HepG2 (cell line): ENCODE measurements around the gene TBL3. TPM values are rescaled to one million over a fixed set of nuclear protein-coding genes. Genes with fewer than 3 reads are reported as not detected.

Experiments used
- AHR ChIP-seq: IDR thresholded peaks from 2 replicates; pipeline ENCODE4 v1.6.1; 2018; ENCODE audit warnings: missing genetic modification reagents, missing compliant biosample characterization
- KAT7 ChIP-seq: IDR thresholded peaks from 2 replicates; pipeline ENCODE4 v1.6.1; 2018; ENCODE audit warnings: borderline replicate concordance, missing compliant biosample characterization
- KLF16 ChIP-seq, 2 experiments: sonication (generic) in 1 of 2; formaldehyde crosslinking in 1 of 2; IDR thresholded peaks; 2 replicates each; pipeline versions ENCODE4 v1.6.1 to v1.8.0; 2016 to 2023; ENCODE audit warnings: missing genetic modification reagents in 2 of 2, missing compliant biosample characterization in 1 of 2
- NCOA2 ChIP-seq: sonication (generic); formaldehyde crosslinking; IDR thresholded peaks from 2 replicates; pipeline ENCODE4 v1.8.0; 2022; ENCODE audit warnings: inconsistent platforms
- TBX2 ChIP-seq: sonication (generic); formaldehyde crosslinking; IDR thresholded peaks from 2 replicates; pipeline ENCODE4 v1.5.0; 2020; ENCODE audit warnings: missing genetic modification reagents, mild to moderate bottlenecking, borderline replicate concordance
- TFDP2 ChIP-seq: sonication (generic); formaldehyde crosslinking; IDR thresholded peaks from 2 replicates; pipeline ENCODE4 v1.4.0; 2020; ENCODE audit warnings: missing genetic modification reagents
- TFE3 ChIP-seq: IDR thresholded peaks from 2 replicates; pipeline ENCODE4 v1.6.1; 2016
- THAP8 ChIP-seq: sonication (generic); formaldehyde crosslinking; IDR thresholded peaks from 2 replicates; pipeline ENCODE4 v1.5.1; 2020; ENCODE audit warnings: missing genetic modification reagents, mild to moderate bottlenecking, borderline replicate concordance
- ZNF44 ChIP-seq: sonication (generic); formaldehyde crosslinking; IDR thresholded peaks from 2 replicates; pipeline ENCODE4 v1.5.1; 2020; ENCODE audit warnings: mild to moderate bottlenecking, missing genetic modification reagents
- ZNF644 ChIP-seq: IDR thresholded peaks from 2 replicates; pipeline ENCODE4 v1.6.1; 2016; ENCODE audit warnings: low read depth
- ZNF879 ChIP-seq: sonication (generic); formaldehyde crosslinking; IDR thresholded peaks from 2 replicates; pipeline ENCODE4 v1.8.1; 2023; ENCODE audit warnings: missing genetic modification reagents
- ZSCAN21 ChIP-seq: sonication (generic); formaldehyde crosslinking; IDR thresholded peaks from 2 replicates; pipeline ENCODE4 v1.8.0; 2022; ENCODE audit warnings: mild to moderate bottlenecking, missing genetic modification reagents, moderate library complexity, borderline replicate concordance
- polyA plus RNA-seq, 8 experiments: library from polyadenylated mRNA; depleted of rRNA in 3 of 8; stranded (reverse) in 7 of 8; unstranded in 1 of 8; fragments of >200 nt; fragmentation: Illumina TruSeq in 4 of 8; extraction: Trizol in 4 of 8; gene quantifications; 2 replicates each; pipeline versions ENCODE4 v1.2.1 to v1.2.3, GENCODE V29; 2011 to 2016; ENCODE audit warnings: low read depth in 4 of 8, missing spikeins in 1 of 8, mixed read lengths in 1 of 8; ENCODE audit not compliant: insufficient read depth in 1 of 8
- total RNA-seq, 5 experiments: library from RNA; depleted of rRNA; stranded (reverse); fragments of >200 nt; fragmentation: Illumina TruSeq; extraction: Trizol; gene quantifications; 2 replicates each; pipeline ENCODE4 v1.2.3, GENCODE V29; 2016; ENCODE audit warnings: low read depth in 1 of 5
- TF ChIP-seq, protein P1 (sequence below): sonication (generic); formaldehyde crosslinking; IDR thresholded peaks from 2 replicates; pipeline ENCODE4 v1.4.0; 2020; ENCODE audit warnings: missing genetic modification reagents
- TF ChIP-seq, protein P2 (sequence below): IDR thresholded peaks from 2 replicates; pipeline ENCODE4 v1.6.1; 2016; ENCODE audit warnings: low read depth
- TF ChIP-seq, protein P3 (sequence below): IDR thresholded peaks from 2 replicates; pipeline ENCODE4 v1.6.1; 2016; ENCODE audit warnings: missing genetic modification reagents, missing compliant biosample characterization

TBL3 gene
- total and polyA plus RNA-seq, 2 of the 13 experiments (the other 11 are each of a cell fraction or from before 2014, with no cell fraction given) = 16.8 to 38.0 TPM

DNA sequence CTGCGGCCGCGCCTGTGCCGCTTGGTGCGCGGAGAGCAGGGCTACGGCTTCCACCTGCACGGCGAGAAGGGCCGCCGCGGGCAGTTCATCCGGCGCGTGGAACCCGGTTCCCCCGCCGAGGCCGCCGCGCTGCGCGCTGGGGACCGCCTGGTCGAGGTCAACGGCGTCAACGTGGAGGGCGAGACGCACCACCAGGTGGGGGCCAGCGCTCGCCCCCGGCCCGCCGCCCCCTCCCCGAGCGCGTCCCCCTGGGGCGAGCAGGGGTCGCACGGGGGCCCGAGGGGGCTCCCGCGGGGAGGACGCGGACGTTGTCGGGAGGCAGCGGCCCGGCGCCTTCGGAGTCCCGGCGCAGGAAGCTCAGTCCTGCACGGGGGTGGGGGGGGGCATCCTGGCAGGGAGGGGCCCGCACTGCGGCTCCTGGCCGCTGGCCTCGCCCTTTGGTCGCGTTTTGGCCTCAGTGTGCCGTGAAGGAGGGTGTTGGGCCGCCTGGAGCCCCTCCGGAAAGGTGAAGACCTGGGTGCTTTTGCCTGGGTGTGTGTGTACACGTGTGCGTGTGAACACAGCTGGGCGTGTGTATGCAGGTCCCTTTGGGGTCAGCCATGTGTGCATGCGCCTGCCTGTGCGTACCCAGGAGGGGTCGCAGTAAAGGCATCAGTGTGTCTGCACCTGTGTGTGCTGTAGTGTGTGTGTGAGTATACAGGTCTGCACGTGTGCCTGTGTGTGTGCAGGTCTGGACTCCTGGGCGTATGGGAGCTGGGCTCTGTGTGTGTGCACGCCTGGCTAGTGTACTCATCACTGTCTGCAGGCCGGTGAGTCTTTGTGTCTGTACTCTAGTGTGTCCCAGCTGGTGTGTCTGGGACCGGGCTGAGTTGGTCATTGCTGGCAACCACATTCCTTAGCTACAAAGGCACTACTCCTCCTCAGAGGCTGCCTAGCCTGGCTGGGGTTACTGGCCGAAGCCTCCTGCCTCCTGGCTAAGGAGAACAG is 55.5 kb downstream of the TBL3 start (continued):
- no peak for TF ChIP-seq TFE3
- 0 out of 2 replicates have a peak, but pooled peaks have one; percentile 38 for TF ChIP-seq TFDP2 (CRISPR knock-in tag)
- TF ChIP-seq NCOA2 (CRISPR knock-in tag) = no peak
- TF ChIP-seq THAP8 (CRISPR knock-in tag) = no peak
- peak; percentile 43; the same call in 1 of the 2 replicates for TF ChIP-seq TBX2
- TF ChIP-seq, protein P1, sequence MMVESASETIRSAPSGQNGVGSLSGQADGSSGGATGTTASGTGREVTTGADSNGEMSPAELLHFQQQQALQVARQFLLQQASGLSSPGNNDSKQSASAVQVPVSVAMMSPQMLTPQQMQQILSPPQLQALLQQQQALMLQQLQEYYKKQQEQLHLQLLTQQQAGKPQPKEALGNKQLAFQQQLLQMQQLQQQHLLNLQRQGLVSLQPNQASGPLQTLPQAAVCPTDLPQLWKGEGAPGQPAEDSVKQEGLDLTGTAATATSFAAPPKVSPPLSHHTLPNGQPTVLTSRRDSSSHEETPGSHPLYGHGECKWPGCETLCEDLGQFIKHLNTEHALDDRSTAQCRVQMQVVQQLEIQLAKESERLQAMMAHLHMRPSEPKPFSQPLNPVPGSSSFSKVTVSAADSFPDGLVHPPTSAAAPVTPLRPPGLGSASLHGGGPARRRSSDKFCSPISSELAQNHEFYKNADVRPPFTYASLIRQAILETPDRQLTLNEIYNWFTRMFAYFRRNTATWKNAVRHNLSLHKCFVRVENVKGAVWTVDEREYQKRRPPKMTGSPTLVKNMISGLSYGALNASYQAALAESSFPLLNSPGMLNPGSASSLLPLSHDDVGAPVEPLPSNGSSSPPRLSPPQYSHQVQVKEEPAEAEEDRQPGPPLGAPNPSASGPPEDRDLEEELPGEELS (CRISPR knock-in tag) = no peak
- TF ChIP-seq ZSCAN21 (CRISPR knock-in tag) = peak; percentile 67
- TF ChIP-seq ZNF644 = no peak
- TF ChIP-seq KAT7 (CRISPR knock-in tag) = no peak
- TF ChIP-seq, protein P2, sequence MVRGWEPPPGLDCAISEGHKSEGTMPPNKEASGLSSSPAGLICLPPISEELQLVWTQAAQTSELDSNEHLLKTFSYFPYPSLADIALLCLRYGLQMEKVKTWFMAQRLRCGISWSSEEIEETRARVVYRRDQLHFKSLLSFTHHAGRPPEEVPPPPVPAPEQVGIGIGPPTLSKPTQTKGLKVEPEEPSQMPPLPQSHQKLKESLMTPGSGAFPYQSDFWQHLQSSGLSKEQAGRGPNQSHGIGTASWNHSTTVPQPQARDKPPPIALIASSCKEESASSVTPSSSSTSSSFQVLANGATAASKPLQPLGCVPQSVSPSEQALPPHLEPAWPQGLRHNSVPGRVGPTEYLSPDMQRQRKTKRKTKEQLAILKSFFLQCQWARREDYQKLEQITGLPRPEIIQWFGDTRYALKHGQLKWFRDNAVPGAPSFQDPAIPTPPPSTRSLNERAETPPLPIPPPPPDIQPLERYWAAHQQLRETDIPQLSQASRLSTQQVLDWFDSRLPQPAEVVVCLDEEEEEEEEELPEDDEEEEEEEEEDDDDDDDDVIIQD (CRISPR knock-in tag) = no peak
- TF ChIP-seq AHR (CRISPR knock-in tag) = no peak
- TF ChIP-seq, protein P3, sequence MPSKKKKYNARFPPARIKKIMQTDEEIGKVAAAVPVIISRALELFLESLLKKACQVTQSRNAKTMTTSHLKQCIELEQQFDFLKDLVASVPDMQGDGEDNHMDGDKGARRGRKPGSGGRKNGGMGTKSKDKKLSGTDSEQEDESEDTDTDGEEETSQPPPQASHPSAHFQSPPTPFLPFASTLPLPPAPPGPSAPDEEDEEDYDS (CRISPR knock-in tag) = no peak
- TF ChIP-seq KLF16 (CRISPR knock-in tag; IDR thresholded peaks at IDR 0.05) = no peak
- no peak for TF ChIP-seq ZNF879 (CRISPR knock-in tag)
- no peak for TF ChIP-seq ZNF44
